Mononuclear cell (primary cell): ENCODE data around the gene CD7. TPM values are rescaled to one million over a fixed set of nuclear protein-coding genes. Genes with fewer than 3 reads are reported as not detected.

Experiments used
- total RNA-seq: library from RNA; depleted of rRNA; stranded (reverse); fragments of >200 nt; gene quantifications from one replicate; pipeline ENCODE4 v1.2.3, GENCODE V29; 2012

The CD7 gene
- total RNA-seq, 1 donor = 48.5 TPM

Other genes with a start within 250 kb of the CD7 start
- gene FASN, start 219.4 kb downstream of the CD7 start, total RNA-seq = 21.8 TPM
- 36.6 TPM for gene CCDC57, start 104.8 kb downstream of the CD7 start, total RNA-seq
- gene SLC16A3, start 88.6 kb downstream of the CD7 start, total RNA-seq = 105 TPM
- 89.3 TPM for gene CSNK1D, start 43.9 kb downstream of the CD7 start, total RNA-seq
- gene SECTM1, start 16.2 kb upstream of the CD7 start, total RNA-seq = 49.5 TPM
- not detected for gene TEX19, start 41.6 kb upstream of the CD7 start, total RNA-seq
- not detected for gene UTS2R, start 54.2 kb upstream of the CD7 start, total RNA-seq
- 16.0 TPM for gene HEXD, start 100.7 kb upstream of the CD7 start, total RNA-seq
- gene OGFOD3, start 101.0 kb upstream of the CD7 start, total RNA-seq = 11.9 TPM
- gene CYBC1, start 133.1 kb upstream of the CD7 start, total RNA-seq = 32.4 TPM
- 48.7 TPM for gene NARF, start 141.1 kb upstream of the CD7 start, total RNA-seq
- gene FOXK2, start 202.1 kb upstream of the CD7 start, total RNA-seq = 16.1 TPM